ENCODE measurements around the gene NCOA3. TPM values are rescaled to one million over a fixed set of nuclear protein-coding genes. Genes with fewer than 3 reads are reported as not detected.

The NCOA3 gene
- total and polyA plus RNA-seq, 10 of the 15 experiments (the other 5 are each of a cell fraction or from before 2014, with no cell fraction given): 16.9 to 96.2 (median 73.6) TPM

GRCh38 chr20:47680804-47681529 lies 179.3 kb downstream of the NCOA3 start (continued):
- TF ChIP-seq ZNF687 (IDR thresholded peaks at IDR 0.05) (peak; percentile 48; the same call in 1 of the 2 replicates), NR2C1 (IDR thresholded peaks at IDR 0.05) (peak; percentile 59)

GRCh38 chr20:47682028-47682783 lies 180.5 kb downstream of the NCOA3 start:
- intact Hi-C loops (cut with micrococcal nuclease; ENCODE audit: unreplicated experiment): no loop called here
- in situ Hi-C loops (cut with MboI): loop anchor here (5.0 kb wide), 1 partner anchor 935 kb away; no protein-coding TSS in a partner anchor
- Histone ChIP-seq H3K9me3 (replicated peaks; ENCODE audit: control insufficient read depth, insufficient read depth, low read length) (no peaks in the 10 kb centered on the region), H3K4me2 (ENCODE audit: control insufficient read depth, insufficient read depth) (no peak overlapping the region), H4K20me1 (ENCODE audit: control insufficient read depth, insufficient read depth) (no peaks in the 10 kb centered on the region), H3K79me2 (ENCODE audit: control insufficient read depth, insufficient read depth, low read length) (no peaks in the 10 kb centered on the region), H2AFZ (ENCODE audit: control insufficient read depth, low read depth, low read length) (no peak overlapping the region), H3K4me1 (ENCODE audit: control insufficient read depth, insufficient read depth, low read length) (no peaks in the 10 kb centered on the region), H3K27ac (ENCODE audit: control insufficient read depth, insufficient read depth) (no peak overlapping the region), H3K9ac (ENCODE audit: control insufficient read depth, insufficient read depth, low read length) (no peak overlapping the region), H3K27me3 (replicated peaks in 1 of 2; ENCODE audit: control insufficient read depth in 2 of 2, insufficient read depth in 2 of 2, low read length in 1 of 2) (no peaks in the 10 kb centered on the region), H3K36me3 (ENCODE audit: control insufficient read depth in 2 of 2, insufficient read depth in 2 of 2, low read length in 1 of 2) (no peaks in the 10 kb centered on the region), H3K4me3 (no peak overlapping the region)
- WGBS (ENCODE audit: insufficient coverage, insufficient replicate concordance, low lambda C conversion rate, missing lambda C conversion rate): 61% methylated on average over 22 of the region's 22 CpGs
- ATAC-seq (no peak), DNase-seq (ENCODE audit: low read depth, low spot score) (no peak), FAIRE-seq (no peak)
- TF ChIP-seq NR2C1 (IDR thresholded peaks at IDR 0.05) (no peak), REST (IDR thresholded peaks at IDR 0.05; ENCODE audit: low read depth, low read length) (no peak), NFXL1 (IDR thresholded peaks at IDR 0.05; ENCODE audit: borderline replicate concordance) (peak; percentile 30; the same call in 1 of the 2 replicates), SP1 (IDR thresholded peaks at IDR 0.05; ENCODE audit: low read depth, low read length) (no peak)
- POLR2A ChIA-PET: no interaction called here
- CTCF ChIA-PET: interaction anchor here (1.0 to 2.2 kb wide), 2 partner anchors 23 to 938 kb away, joined by 3 to 7 read pairs; no protein-coding TSS in a partner anchor
- SMC1A ChIA-PET (ENCODE audit: uncharacterized antibody, unreplicated experiment): no interaction called here
- RAD21 ChIA-PET (ENCODE audit: unreplicated experiment): no interaction called here
- no TSS peak for BruUV-seq (replicated peaks)

Measured in GM12878 (cell line).